B cell (primary cell): ENCODE results near the gene HTR7. TPM values are rescaled to one million over a fixed set of nuclear protein-coding genes. Genes with fewer than 3 reads are reported as not detected.

Source experiments
- ATAC-seq: fragments of 200-7000 bp; cut with Tn5 transposase; one replicate; pipeline ENCODE4 v1.10.0; 2021; ENCODE audit warnings: low read depth, mild to moderate bottlenecking, moderate number of reproducible peaks, moderate library complexity
- CTCF ChIA-PET: fragments of 350-600 bp; sonication (Branson Sonifier 250); formaldehyde crosslinking; loops from one replicate; lab custom pipeline; 2021; ENCODE audit warnings: antibody characterized with exemption, inconsistent platforms; lab: Charles Lee
- POLR2A ChIA-PET: fragments of 350-600 bp; sonication (Branson Sonifier 250); formaldehyde crosslinking; loops from one replicate; lab custom pipeline; 2021; ENCODE audit warnings: antibody characterized with exemption; lab: Charles Lee
- DNase-seq: peaks from one replicate; pipeline ENCODE4 v3.0.0; 2013
- H2AFZ ChIP-seq: 2 replicates; pipeline ENCODE4 v1.6.1; 2012; ENCODE audit warnings: mild to moderate bottlenecking, low read depth, low read length; ENCODE audit not compliant: insufficient read depth, poor library complexity, severe bottlenecking
- H3K27ac ChIP-seq, 2 donors: 1 replicate in 1 of 2; 2 replicates in 1 of 2; pipeline ENCODE4 v1.5.1; 2012 to 2013; ENCODE audit warnings: low read length in 2 of 2, mild to moderate bottlenecking in 2 of 2, moderate library complexity in 1 of 2
- H3K27me3 ChIP-seq, 4 experiments: fragments of 200-600 bp in 1 of 4; sonication (generic) in 1 of 4; replicated peaks in 1 of 4; 1 replicate in 2 of 4; 2 replicates in 2 of 4; pipeline versions ENCODE4 v1.6.1 to v1.7.0; 2013 to 2016; ENCODE audit warnings: low read length in 3 of 4, mild to moderate bottlenecking in 2 of 4, mixed read lengths in 1 of 4, moderate library complexity in 1 of 4; ENCODE audit not compliant: insufficient read depth in 4 of 4, control insufficient read depth in 3 of 4; ENCODE audit errors: control extremely low read depth in 1 of 4
- H3K36me3 ChIP-seq, 2 experiments: replicated peaks in 1 of 2; 1 replicate in 1 of 2; 2 replicates in 1 of 2; pipeline versions ENCODE4 v1.6.1 to v1.7.1; 2013; ENCODE audit warnings: low read length in 1 of 2; ENCODE audit not compliant: insufficient read depth in 2 of 2, control insufficient read depth in 1 of 2; ENCODE audit errors: control extremely low read depth in 1 of 2, extremely low read depth in 1 of 2
- H3K4me1 ChIP-seq, 2 donors: fragments of 200-600 bp in 1 of 2; sonication (generic) in 1 of 2; 1 replicate in 1 of 2; 2 replicates in 1 of 2; pipeline versions ENCODE4 v1.5.1 to v1.6.1; 2013 to 2017; ENCODE audit warnings: low read length in 2 of 2; ENCODE audit not compliant: control insufficient read depth in 2 of 2, insufficient read depth in 2 of 2
- H3K4me2 ChIP-seq: replicated peaks from 2 replicates; pipeline ENCODE3; 2012; ENCODE audit warnings: mild to moderate bottlenecking, low read depth, low read length; ENCODE audit not compliant: poor library complexity, severe bottlenecking
- H3K4me3 ChIP-seq, 5 experiments: fragments of 200-600 bp in 1 of 5; sonication (generic) in 1 of 5; 1 replicate in 3 of 5; 2 replicates in 2 of 5; pipeline versions ENCODE4 v1.5.1 to v1.7.0; 2011 to 2016; ENCODE audit warnings: low read length in 4 of 5, mild to moderate bottlenecking in 4 of 5, low read depth in 2 of 5, control low read depth in 1 of 5, moderate library complexity in 1 of 5; ENCODE audit not compliant: insufficient read depth in 1 of 5; ENCODE audit errors: control extremely low read depth in 1 of 5, extremely low read depth in 1 of 5
- H3K79me2 ChIP-seq: fragments of 200-600 bp; sonication (generic); one replicate; pipeline ENCODE4 v1.6.0; 2016; ENCODE audit warnings: low read length; ENCODE audit not compliant: control insufficient read depth, insufficient read depth
- H3K9ac ChIP-seq: fragments of 200-600 bp; sonication (generic); 2 replicates; pipeline ENCODE4 v1.6.1; 2017; ENCODE audit warnings: mild to moderate bottlenecking, low read length, moderate library complexity
- H3K9me3 ChIP-seq, 3 donors: one replicate each; pipeline versions ENCODE4 v1.6.1 to v1.7.1; 2013; ENCODE audit warnings: low read length in 2 of 3; ENCODE audit not compliant: control insufficient read depth in 2 of 3, insufficient read depth in 1 of 3; ENCODE audit errors: control extremely low read depth in 1 of 3
- H4K20me1 ChIP-seq: 2 replicates; pipeline ENCODE4 v1.6.0; 2012; ENCODE audit warnings: mild to moderate bottlenecking, low read length; ENCODE audit not compliant: insufficient read depth, control insufficient read depth, poor library complexity, severe bottlenecking
- H3K27ac Mint-ChIP-seq: one replicate; pipeline ENCODE4 v1.8.0; 2021; ENCODE audit warnings: mixed read lengths
- H3K27me3 Mint-ChIP-seq: one replicate; pipeline ENCODE4 v1.8.0; 2021; ENCODE audit warnings: mixed read lengths
- H3K4me1 Mint-ChIP-seq: one replicate; pipeline ENCODE4 v1.8.0; 2021; ENCODE audit warnings: mixed read lengths
- H3K4me3 Mint-ChIP-seq: one replicate; pipeline ENCODE4 v1.8.0; 2021; ENCODE audit warnings: mixed read lengths
- H3K9me3 Mint-ChIP-seq: one replicate; pipeline ENCODE4 v1.8.0; 2022; ENCODE audit warnings: mixed read lengths; ENCODE audit not compliant: insufficient read depth
- EZH2 ChIP-seq: IDR thresholded peaks from 2 replicates; pipeline ENCODE4 v1.6.1; 2012; ENCODE audit warnings: borderline replicate concordance, low read depth, mild to moderate bottlenecking, moderate library complexity, low read length; ENCODE audit not compliant: insufficient read depth, poor library complexity, severe bottlenecking
- WGBS: methylation state at CpG from one replicate; pipeline ENCODE4 v1.1.5; 2013; ENCODE audit warnings: missing lambda C conversion rate; ENCODE audit not compliant: insufficient coverage; 5-methylcytosine and 5-hydroxymethylcytosine counted together
- intact Hi-C: fragments of 100-400 bp; cut with micrococcal nuclease; formaldehyde crosslinking; loops from one replicate; pipeline ENCODE4 v1.10.0; 2022
- polyA plus RNA-seq: library from polyadenylated mRNA; depleted of rRNA; stranded (reverse); fragments of >200 nt; gene quantifications from 2 replicates; pipeline ENCODE4 v1.2.3, GENCODE V29; 2012
- total RNA-seq, 2 donors: library from RNA; stranded (reverse); fragments of 120-200 nt in 1 of 2; gene quantifications; 1 replicate in 1 of 2; 2 replicates in 1 of 2; pipeline versions ENCODE4 v1.2.3 to v1.2.4, GENCODE V29; 2013 to 2022
- TF ChIP-seq, protein P1 (sequence below): fragments of 200-600 bp; IDR thresholded peaks from one replicate; pipeline ENCODE4 v1.8.0; 2022; ENCODE audit warnings: antibody characterized with exemption, mild to moderate bottlenecking

The HTR7 gene
- total and polyA plus RNA-seq, 2 donors (not counting 1 experiment from before 2014, with no cell fraction given): 0.03 TPM; not detected in 1

DNA sequence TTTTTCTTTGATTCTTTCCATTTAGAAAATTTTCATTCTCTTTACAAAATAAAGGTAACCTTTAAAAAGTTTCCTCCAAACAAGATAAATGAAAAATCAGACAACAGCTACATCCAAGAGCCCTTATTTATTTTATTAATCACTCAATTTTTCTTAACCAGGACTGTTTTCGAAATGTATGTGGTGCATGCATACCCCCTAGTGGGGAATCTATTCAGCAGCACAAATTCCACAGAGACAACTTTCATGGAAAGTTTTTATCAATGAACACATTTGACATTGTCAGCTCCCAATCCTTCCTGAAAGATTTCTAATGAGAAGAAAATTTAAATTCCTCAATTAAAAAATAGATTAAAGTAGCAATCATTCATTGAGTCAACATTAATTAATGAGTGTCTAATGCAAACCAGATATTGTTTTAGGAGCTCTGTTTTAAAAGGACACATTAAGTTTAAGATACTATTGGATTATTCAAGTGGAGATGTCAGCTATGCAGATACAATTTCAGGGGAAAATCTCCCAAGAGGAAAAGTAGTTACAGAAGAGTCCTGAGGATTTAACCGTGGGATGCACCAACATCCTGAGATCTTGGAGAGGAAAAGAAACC lies 5.2 kb upstream of the HTR7 start:
- Histone ChIP-seq H3K9ac (no peak overlapping the region), H3K9me3 (no peaks in the 10 kb centered on the region), H3K36me3 (no peaks in the 10 kb centered on the region), H3K4me3 (no peak overlapping the region), H3K27ac (no peak overlapping the region), H3K27me3 (peaks cover 0 to 17% (median 10%) of the 10 kb centered on the region in 4 experiments), H3K79me2 (no peaks in the 10 kb centered on the region), H3K4me1 (peaks cover 4 to 5% of the 10 kb centered on the region in 2 donors), H3K4me2 (no peak overlapping the region), H2AFZ (no peak overlapping the region), H4K20me1 (no peaks in the 10 kb centered on the region)
- intact Hi-C loops: loop anchor here (1.0 to 10.0 kb wide), 3 partner anchors 112 to 1070 kb away; no protein-coding TSS in a partner anchor
- POLR2A ChIA-PET: no interaction called here
- CTCF ChIA-PET: interaction anchor here (0.8 to 4.9 kb wide), 8 partner anchors 9 to 1490 kb away, joined by 3 to 36 read pairs (median 6); partner anchors contain the start of gene RPP30
- Mint-ChIP-seq H3K4me3 (no peak overlapping the region), H3K9me3 (no peaks in the 10 kb centered on the region), H3K4me1 (peaks cover 4% of the 10 kb centered on the region), H3K27me3 (peaks cover 35% of the 10 kb centered on the region), H3K27ac (no peak overlapping the region)
- ATAC-seq: no peak
- WGBS: 69% methylated on average over 1 of the region's 2 CpGs
- TF ChIP-seq, protein P1, sequence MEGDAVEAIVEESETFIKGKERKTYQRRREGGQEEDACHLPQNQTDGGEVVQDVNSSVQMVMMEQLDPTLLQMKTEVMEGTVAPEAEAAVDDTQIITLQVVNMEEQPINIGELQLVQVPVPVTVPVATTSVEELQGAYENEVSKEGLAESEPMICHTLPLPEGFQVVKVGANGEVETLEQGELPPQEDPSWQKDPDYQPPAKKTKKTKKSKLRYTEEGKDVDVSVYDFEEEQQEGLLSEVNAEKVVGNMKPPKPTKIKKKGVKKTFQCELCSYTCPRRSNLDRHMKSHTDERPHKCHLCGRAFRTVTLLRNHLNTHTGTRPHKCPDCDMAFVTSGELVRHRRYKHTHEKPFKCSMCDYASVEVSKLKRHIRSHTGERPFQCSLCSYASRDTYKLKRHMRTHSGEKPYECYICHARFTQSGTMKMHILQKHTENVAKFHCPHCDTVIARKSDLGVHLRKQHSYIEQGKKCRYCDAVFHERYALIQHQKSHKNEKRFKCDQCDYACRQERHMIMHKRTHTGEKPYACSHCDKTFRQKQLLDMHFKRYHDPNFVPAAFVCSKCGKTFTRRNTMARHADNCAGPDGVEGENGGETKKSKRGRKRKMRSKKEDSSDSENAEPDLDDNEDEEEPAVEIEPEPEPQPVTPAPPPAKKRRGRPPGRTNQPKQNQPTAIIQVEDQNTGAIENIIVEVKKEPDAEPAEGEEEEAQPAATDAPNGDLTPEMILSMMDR: peak; percentile 86
- TF ChIP-seq EZH2: no peak
- DNase-seq: peak; percentile 36

DNA sequence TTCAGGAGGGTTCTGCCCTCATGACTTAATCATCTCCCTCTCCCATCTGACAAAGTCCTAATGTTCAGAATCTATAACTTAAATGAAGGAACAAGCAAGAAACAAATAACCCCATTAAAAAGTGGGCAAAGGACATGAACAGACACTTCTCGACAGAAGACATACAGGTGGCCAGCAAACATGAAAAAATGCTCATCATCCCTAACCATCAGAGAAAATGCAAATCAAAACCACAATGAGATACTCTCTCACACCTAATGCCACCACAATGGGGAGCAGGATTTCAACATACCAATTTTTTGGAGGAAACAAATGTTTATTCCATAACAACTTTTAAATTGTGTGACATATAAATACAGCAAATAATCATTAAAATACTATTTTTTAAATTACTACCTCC lies 3.0 kb upstream of the HTR7 start:
- no peak overlapping the region for H3K9ac ChIP-seq
- no peaks in the 10 kb centered on the region for H3K36me3 ChIP-seq
- no peaks in the 10 kb centered on the region for H4K20me1 ChIP-seq
- ChIA-PET POLR2A (no interaction called here), CTCF (interaction anchor here (0.5 to 2.0 kb wide), 6 partner anchors 17 to 1350 kb away, joined by 4 to 12 read pairs (median 4); no protein-coding TSS in a partner anchor)
- Mint-ChIP-seq H3K4me3 (no peak overlapping the region), H3K27me3 (peaks cover 32% of the 10 kb centered on the region), H3K9me3 (no peaks in the 10 kb centered on the region), H3K27ac (no peak overlapping the region), H3K4me1 (peaks cover 13% of the 10 kb centered on the region)
- H3K79me2 ChIP-seq: no peaks in the 10 kb centered on the region
- no peak overlapping the region for H3K27ac ChIP-seq
- no peak overlapping the region for H3K4me2 ChIP-seq
- intact Hi-C loops: loop anchor here (10.0 kb wide), 1 partner anchor 906 kb away; no protein-coding TSS in a partner anchor
- ATAC-seq: no peak
- no peak for DNase-seq
- peaks cover 0 to 6% (median 0%) of the 10 kb centered on the region in 3 donors for H3K9me3 ChIP-seq
- no peak overlapping the region for H2AFZ ChIP-seq
- WGBS: 38% methylated on average over 1 of the region's 1 CpG
- TF ChIP-seq, protein P1: no peak
- TF ChIP-seq EZH2: no peak
- peaks cover 16 to 17% of the 10 kb centered on the region in 2 donors for H3K4me1 ChIP-seq
- H3K27me3 ChIP-seq: peaks cover 0 to 24% (median 21%) of the 10 kb centered on the region in 4 experiments
- no peak overlapping the region for H3K4me3 ChIP-seq
